DMS 273 (cell line): ENCODE measurements around the gene TPRN.

ENCODE experiments used
- DNase-seq: peaks from one replicate; lab custom pipeline; 2025; ENCODE audit not compliant: unreplicated experiment; lab: John Stamatoyannopoulos, UW

The TPRN gene

DNA sequence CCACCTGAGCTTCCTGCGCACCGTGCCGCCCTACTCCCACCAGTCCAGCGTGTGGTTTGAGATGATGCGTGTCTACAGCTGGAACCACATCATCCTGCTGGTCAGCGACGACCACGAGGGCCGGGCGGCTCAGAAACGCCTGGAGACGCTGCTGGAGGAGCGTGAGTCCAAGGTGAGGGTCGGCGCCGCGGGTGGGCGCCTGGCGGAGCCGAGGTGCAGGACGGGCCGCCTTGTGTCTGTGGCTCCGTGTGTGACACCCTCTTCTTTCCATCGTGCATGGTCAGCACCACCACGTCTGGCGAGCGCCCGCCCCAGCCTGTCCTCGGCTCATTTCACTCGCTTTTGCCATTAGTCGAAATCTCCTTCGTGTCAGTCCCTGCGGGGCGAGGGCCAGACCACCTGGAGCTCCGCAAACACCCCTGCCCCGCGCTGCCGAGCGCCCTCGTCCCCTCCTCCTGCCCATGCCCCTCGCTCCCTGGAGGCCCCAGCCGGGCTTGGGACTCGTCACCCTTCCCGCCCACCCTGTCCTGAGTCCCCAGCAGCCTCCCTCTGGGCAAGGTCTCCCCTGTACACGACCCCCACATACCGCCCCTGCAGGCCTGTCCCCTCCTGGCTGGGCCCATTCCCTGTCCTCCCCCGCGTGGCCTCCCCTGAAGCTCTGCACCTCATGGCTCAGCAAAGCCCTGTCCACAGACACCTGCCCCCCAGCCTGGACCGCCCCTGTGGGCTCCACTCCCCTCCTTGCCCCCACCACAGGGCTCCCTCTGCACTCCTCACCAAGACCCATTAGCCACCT is 54.6 kb downstream of the TPRN start:
- no peak for DNase-seq

- DNase-seq = no peak
Observed at GRCh38 chr9:137143459-137143858, 57.1 kb downstream of the TPRN start.

- no peak for DNase-seq
Observed at GRCh38 chr9:137141976-137142936, 58.3 kb downstream of the TPRN start.
